ENCODE measurements around the gene USP5. TPM values are rescaled to one million over a fixed set of nuclear protein-coding genes. Genes with fewer than 3 reads are reported as not detected.

Gene USP5
- total and polyA plus RNA-seq, 2 donors (not counting 3 experiments of a cell fraction or from before 2014, with no cell fraction given): 68.9 to 135 TPM

DNA sequence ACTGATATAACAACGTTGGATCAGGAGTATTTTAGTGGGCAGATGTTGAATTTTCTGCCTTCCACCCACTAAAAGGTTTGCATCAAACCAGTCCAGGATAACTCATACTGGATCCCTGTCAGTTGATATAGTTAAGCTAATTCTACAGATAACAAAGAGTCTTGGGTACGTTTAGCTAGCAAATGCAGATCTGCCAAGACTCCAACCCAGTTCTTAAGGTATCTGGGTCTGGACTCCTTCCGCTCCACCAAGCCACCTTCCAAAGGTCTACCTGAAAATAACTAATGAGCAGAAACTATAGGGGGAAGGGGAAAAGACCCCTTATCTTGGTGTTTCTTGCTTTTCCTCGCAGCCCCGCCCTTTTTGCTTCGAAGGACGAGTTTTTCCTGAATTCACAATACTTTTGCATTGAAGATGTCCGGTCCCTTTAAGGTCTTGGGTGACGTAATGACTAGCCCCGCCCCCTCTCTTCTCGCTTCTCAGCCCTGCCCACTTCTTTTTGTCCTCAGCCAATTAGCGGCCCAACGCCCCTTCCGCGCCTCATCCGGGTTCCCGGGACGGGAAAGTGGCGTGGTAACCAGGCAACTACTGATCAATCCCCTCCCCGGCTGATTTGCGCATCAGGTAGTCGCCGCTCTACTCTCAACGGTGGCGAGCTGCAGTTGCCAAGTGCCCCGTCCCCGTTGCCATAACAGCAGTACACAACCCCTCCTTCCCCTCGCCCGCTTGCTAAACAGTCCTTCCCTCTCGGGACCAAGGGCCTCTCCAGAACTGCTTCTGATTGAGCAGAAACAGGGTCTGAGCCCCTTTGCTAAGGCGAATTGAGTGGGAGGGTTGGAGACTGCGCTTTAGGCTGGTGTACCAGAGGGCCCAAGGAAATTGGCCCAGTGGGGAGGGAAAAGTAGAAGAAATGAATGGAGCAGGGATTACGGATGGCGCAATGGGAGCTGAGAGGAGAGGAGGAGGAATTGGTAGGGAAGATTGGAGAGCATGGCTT, 52.6 kb downstream of the USP5 start, which contains the start of gene LRRC23:
Gene LRRC23 (plus strand): TSS at position 543 of the 997 bp plus-strand sequence. CDS start 812 bp downstream, outside the sequence.
- Histone ChIP-seq H3K27ac (ENCODE audit: insufficient read depth, low read depth, low read length) (peak within 1 kb of the TSS; percentile 32), H3K36me3 (ENCODE audit: control insufficient read depth in 2 of 2, extremely low read depth in 1 of 2, insufficient read depth in 2 of 2, low read length in 2 of 2) (no peaks in the 10 kb centered on the region), H3K27me3 (ENCODE audit: control insufficient read depth in 2 of 2, insufficient read depth in 2 of 2, low read length in 2 of 2) (no peaks in the 10 kb centered on the region), H3K9me1 (replicated peaks; ENCODE audit: control insufficient read depth, extremely low read depth, insufficient read depth, low read length) (no peaks in the 10 kb centered on the region), H3K4me2 (ENCODE audit: insufficient read depth, low read length) (peak within 1 kb of the TSS; percentile 77), H3K4me1 (ENCODE audit: control insufficient read depth, extremely low read depth, insufficient read depth, low read length) (peaks cover 7% of the 10 kb centered on the region), H3K9me3 (replicated peaks; ENCODE audit: control insufficient read depth, insufficient read depth, low read length) (no peaks in the 10 kb centered on the region), H2AFZ (ENCODE audit: low read depth, low read length) (peak within 1 kb of the TSS; percentile 86), H3K79me2 (ENCODE audit: control insufficient read depth, insufficient read depth, low read length) (no peaks in the 10 kb centered on the region), H3K9ac (replicated peaks; ENCODE audit: extremely low read depth, insufficient read depth, low read length) (peak within 1 kb of the TSS; percentile 82), H4K20me1 (replicated peaks; ENCODE audit: control insufficient read depth, extremely low read depth, insufficient read depth, low read length) (no peaks in the 10 kb centered on the region), H3K4me3 (replicated peaks in 1 of 3; ENCODE audit: insufficient read depth in 1 of 3, low read depth in 1 of 3, low read length in 3 of 3) (peak within 1 kb of the TSS; percentile 13 to 70 (median 51))
- peak; percentile 99 for FAIRE-seq
- TF ChIP-seq GATA2 (IDR thresholded peaks at IDR 0.05; ENCODE audit: insufficient read depth, insufficient read length, low read depth, low read length) (no peak), POLR2A (IDR thresholded peaks at IDR 0.05; ENCODE audit: low read depth, low read length) (peak; percentile 64), EZH2 (IDR thresholded peaks at IDR 0.05; ENCODE audit: borderline replicate concordance, low read depth, low read length, severe bottlenecking) (no peak), JUN (IDR thresholded peaks at IDR 0.05; ENCODE audit: borderline replicate concordance, insufficient read depth, insufficient read length, low read depth) (peak; percentile 75), MYC (IDR thresholded peaks at IDR 0.05; ENCODE audit: low read depth, low read length) (no peak), POLR2AphosphoS5 (IDR thresholded peaks at IDR 0.05; ENCODE audit: insufficient read depth, low read depth, low read length) (no peak), FOS (IDR thresholded peaks at IDR 0.05; ENCODE audit: borderline replicate concordance, insufficient read depth, low read length) (no peak)
- TF ChIP-seq, protein P1, sequence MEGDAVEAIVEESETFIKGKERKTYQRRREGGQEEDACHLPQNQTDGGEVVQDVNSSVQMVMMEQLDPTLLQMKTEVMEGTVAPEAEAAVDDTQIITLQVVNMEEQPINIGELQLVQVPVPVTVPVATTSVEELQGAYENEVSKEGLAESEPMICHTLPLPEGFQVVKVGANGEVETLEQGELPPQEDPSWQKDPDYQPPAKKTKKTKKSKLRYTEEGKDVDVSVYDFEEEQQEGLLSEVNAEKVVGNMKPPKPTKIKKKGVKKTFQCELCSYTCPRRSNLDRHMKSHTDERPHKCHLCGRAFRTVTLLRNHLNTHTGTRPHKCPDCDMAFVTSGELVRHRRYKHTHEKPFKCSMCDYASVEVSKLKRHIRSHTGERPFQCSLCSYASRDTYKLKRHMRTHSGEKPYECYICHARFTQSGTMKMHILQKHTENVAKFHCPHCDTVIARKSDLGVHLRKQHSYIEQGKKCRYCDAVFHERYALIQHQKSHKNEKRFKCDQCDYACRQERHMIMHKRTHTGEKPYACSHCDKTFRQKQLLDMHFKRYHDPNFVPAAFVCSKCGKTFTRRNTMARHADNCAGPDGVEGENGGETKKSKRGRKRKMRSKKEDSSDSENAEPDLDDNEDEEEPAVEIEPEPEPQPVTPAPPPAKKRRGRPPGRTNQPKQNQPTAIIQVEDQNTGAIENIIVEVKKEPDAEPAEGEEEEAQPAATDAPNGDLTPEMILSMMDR (IDR thresholded peaks at IDR 0.05; ENCODE audit: extremely low read depth in 1 of 2, insufficient read depth in 1 of 2, low read depth in 1 of 2, low read length in 2 of 2): no peak
- TF ChIP-seq, protein P2, sequence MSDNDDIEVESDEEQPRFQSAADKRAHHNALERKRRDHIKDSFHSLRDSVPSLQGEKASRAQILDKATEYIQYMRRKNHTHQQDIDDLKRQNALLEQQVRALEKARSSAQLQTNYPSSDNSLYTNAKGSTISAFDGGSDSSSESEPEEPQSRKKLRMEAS (IDR thresholded peaks at IDR 0.05; ENCODE audit: insufficient read depth, insufficient read length): no peak
- CTCF ChIA-PET: interaction anchor here (0.9 to 2.2 kb wide), 5 partner anchors 12 to 35 kb away, joined by 3 to 8 read pairs (median 5); partner anchors contain the start of gene SPSB2
- POLR2A ChIA-PET: interaction anchor here (1.4 kb wide), 1 partner anchor 37 kb away, joined by 3 read pairs; the partner anchor contains the start of gene TPI1
- intact Hi-C loops (cut with micrococcal nuclease): loop anchor here (1.0 kb wide), 1 partner anchor 13 kb away; no protein-coding TSS in a partner anchor
- dilution Hi-C loops (cut with MboI; ENCODE audit: extremely low pct_ligation_motif_present, low sequenced_read_pairs): no loop called here
- DNase-seq (ENCODE audit: low read depth, low spot score): peak; percentile 95
- BruUV-seq (replicated peaks): no TSS peak
